Osteocyte (in vitro differentiated cells): Measurements from ENCODE around the gene SMG1. TPM values are rescaled to one million over a fixed set of nuclear protein-coding genes. Genes with fewer than 3 reads are reported as not detected.
"Not testable (repeated sequence)": the region's sequence is repeated elsewhere in the genome, so short reads cannot be mapped to it uniquely, and the experiment has no call there.

ENCODE experiments used
- DNase-seq: peaks from one replicate; pipeline ENCODE4 v3.0.0; 2021; ENCODE audit warnings: mixed read lengths; ENCODE audit not compliant: unreplicated experiment; ENCODE audit errors: extremely low spot score
- H3K27ac Mint-ChIP-seq: one replicate; pipeline ENCODE4 v1.8.0; 2021; ENCODE audit warnings: mild to moderate bottlenecking, mixed read lengths; ENCODE audit not compliant: unreplicated experiment
- H3K27me3 Mint-ChIP-seq: one replicate; pipeline ENCODE4 v1.8.0; 2021; ENCODE audit warnings: mixed read lengths; ENCODE audit not compliant: unreplicated experiment
- H3K36me3 Mint-ChIP-seq: one replicate; pipeline ENCODE4 v1.8.0; 2021; ENCODE audit warnings: mixed read lengths; ENCODE audit not compliant: unreplicated experiment
- H3K4me1 Mint-ChIP-seq: one replicate; pipeline ENCODE4 v1.8.0; 2021; ENCODE audit warnings: mixed read lengths; ENCODE audit not compliant: unreplicated experiment
- H3K4me3 Mint-ChIP-seq: one replicate; pipeline ENCODE4 v1.8.0; 2021; ENCODE audit warnings: mild to moderate bottlenecking, moderate library complexity, mixed read lengths; ENCODE audit not compliant: unreplicated experiment
- H3K9me3 Mint-ChIP-seq: one replicate; pipeline ENCODE4 v1.8.0; 2021; ENCODE audit warnings: mixed read lengths; ENCODE audit not compliant: unreplicated experiment
- CTCF ChIP-seq: fragments of 200-600 bp; sonication (generic); IDR thresholded peaks from 2 replicates; pipeline ENCODE4 v1.5.0; 2021; ENCODE audit warnings: antibody characterized with exemption, mild to moderate bottlenecking, moderate library complexity
- total RNA-seq: library from RNA; stranded (reverse); gene quantifications from 2 replicates; pipeline ENCODE4 v1.2.1, GENCODE V29; 2021

The SMG1 gene
- total RNA-seq, 1 donor from 2014 or later, result 77.9 TPM

DNA sequence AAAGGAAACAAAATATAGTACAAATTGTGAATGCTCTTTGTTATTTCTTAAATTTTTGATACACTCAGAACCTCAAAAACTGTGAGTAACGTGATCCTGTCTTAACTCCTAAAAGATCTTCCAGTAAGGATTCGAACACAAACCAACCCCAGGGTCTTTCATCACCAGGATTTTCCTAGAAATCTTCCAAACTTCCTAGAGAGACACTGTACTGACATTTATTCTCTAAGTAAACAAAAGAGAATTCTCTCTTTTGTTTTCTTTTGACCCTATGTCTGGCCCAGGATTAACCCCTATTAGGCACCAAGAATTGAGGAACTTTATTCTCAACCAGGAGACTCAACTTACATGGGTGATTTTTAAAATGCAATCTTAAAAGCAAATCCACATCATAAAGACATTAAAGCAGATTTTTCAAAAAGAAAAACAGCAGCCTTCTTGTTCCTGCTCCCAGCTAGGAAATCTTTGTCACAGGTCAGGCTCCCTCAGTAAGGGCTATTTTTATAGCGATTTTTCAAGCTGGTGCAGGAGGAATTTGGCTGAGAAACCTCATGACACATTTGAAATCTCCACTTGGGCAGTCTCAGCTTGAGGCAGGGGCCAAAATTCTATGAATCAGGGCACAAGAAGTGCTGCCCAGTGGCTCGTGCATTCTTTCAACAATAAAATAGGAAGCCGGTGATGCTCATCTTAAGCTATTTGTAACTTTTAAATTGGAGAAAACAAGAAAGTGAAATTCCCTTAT, 6.2 kb upstream of the SMG1 start:
- Mint-ChIP-seq H3K27me3 (peaks cover 9% of the 10 kb centered on the region), H3K27ac (peak overlapping the region; percentile 76), H3K4me3 (no peak overlapping the region), H3K36me3 (no peaks in the 10 kb centered on the region), H3K9me3 (no peaks in the 10 kb centered on the region), H3K4me1 (peaks cover 17% of the 10 kb centered on the region)
- no peak for DNase-seq
- no peak for TF ChIP-seq CTCF

- no peak overlapping the region for H3K4me3 Mint-ChIP-seq
- no peak for DNase-seq
- H3K27ac Mint-ChIP-seq, result no peak overlapping the region
- H3K4me1 Mint-ChIP-seq, result peaks cover 20% of the 10 kb centered on the region
- TF ChIP-seq CTCF, result no peak
- no peaks in the 10 kb centered on the region for H3K9me3 Mint-ChIP-seq
- peaks cover 3% of the 10 kb centered on the region for H3K27me3 Mint-ChIP-seq
- H3K36me3 Mint-ChIP-seq, result no peaks in the 10 kb centered on the region
Observed at GRCh38 chr16:18931756-18932155, 5.5 kb upstream of the SMG1 start.

DNA sequence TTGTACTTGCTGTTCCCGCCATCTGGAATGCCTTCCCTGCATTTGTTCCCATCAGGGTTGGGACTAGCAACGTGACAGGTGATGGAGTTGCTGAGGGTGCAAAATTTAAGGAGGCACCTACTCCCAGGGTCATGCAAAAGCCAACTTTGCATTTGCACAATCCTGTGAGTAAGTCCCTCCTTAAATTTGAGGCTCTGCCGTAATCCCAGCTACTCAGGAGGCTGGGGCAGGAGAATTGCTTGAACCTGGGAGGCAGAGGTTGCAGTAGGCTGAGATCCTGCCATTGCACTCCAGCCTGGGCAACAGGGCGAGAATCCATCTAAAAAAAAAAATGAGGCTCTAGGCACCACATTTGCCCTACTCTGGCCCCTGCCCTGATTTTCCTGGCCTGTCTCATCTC, 3.9 kb upstream of the SMG1 start:
- not testable (repeated sequence) for H3K9me3 Mint-ChIP-seq, H3K27ac Mint-ChIP-seq
- peaks cover 25% of the 10 kb centered on the region for H3K4me1 Mint-ChIP-seq

DNA sequence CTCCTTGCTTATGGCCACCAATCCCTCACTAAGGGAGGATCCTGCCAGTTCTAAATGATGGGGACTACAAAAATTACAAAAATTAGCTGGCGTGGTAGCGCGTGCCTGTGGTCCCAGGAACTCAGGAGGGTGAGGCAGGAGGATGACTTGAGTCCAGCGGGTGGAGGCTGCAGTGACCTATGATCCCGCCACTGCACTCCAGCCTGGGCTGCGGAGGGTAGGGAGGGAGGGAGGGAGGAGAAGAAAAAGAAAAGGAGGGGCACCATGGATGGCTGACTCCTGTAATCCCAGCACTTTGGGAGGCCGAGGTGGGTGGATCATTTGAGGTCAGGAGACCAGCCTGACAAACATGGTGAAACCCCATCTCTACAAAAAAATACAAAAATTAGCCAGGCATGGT, 1.9 kb upstream of the SMG1 start:
- not testable (repeated sequence) for H3K27me3 Mint-ChIP-seq, H3K4me3 Mint-ChIP-seq, H3K36me3 Mint-ChIP-seq, DNase-seq, H3K27ac Mint-ChIP-seq, H3K9me3 Mint-ChIP-seq
- H3K4me1 Mint-ChIP-seq, result peaks cover 38% of the 10 kb centered on the region

More for the DNA sequence above, 3.9 kb upstream of the SMG1 start:
- not testable (repeated sequence) for DNase-seq, H3K27me3 Mint-ChIP-seq, H3K36me3 Mint-ChIP-seq, H3K4me3 Mint-ChIP-seq

GRCh38 chr16:18925215-18925985, 808 bp downstream of the SMG1 start:
- peak overlapping the region; percentile 86 for H3K27ac Mint-ChIP-seq
- not testable (repeated sequence) for H3K27me3 Mint-ChIP-seq

DNA sequence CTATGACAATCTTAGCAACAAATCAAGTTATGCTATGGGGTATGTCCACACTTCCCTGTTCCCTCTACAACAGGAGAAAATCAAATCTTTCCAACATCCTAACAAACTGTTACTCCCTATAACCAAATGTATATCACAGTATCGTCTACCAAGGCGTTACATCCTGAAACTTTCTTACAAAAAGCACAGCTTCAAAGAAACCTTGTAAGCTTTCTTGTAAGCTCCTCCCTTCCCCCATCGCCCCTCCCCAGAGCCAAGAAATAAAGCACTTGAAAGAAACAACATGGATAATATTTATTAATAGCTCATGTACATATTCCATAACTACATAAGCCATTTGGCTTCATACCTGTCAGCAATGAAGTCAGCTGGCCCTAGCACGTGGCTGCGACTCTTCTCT, 2.3 kb downstream of the SMG1 start:
- not testable (repeated sequence) for H3K36me3 Mint-ChIP-seq, H3K27me3 Mint-ChIP-seq, DNase-seq, H3K27ac Mint-ChIP-seq, H3K9me3 Mint-ChIP-seq
- Mint-ChIP-seq H3K4me1 (peaks cover 33% of the 10 kb centered on the region), H3K4me3 (peak overlapping the region; percentile 51)

More at GRCh38 chr16:18925215-18925985, 808 bp downstream of the SMG1 start:
- Mint-ChIP-seq H3K4me3 (peak overlapping the region; percentile 91), H3K4me1 (peaks cover 30% of the 10 kb centered on the region)
- H3K9me3 Mint-ChIP-seq, H3K36me3 Mint-ChIP-seq: not testable (repeated sequence)
- peak; percentile 83 for DNase-seq

DNA sequence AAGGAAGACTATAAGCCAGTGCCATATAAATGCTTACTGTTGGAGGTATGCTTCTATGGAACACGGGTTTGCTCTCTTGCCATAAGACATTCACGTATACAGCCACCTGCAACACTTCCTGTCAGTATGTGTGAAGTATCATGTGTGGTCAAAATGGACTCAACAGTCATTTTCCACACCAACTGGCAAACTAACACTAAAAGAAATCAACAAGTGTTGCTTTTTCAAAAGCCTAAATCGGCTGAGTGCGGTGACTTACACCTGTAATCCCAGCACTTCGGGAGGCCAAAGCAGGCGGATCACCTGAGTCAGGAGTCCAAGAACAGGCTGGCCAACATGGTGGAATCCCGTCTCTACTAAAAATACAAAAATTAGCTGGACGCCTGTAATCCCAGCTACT, 3.1 kb downstream of the SMG1 start:
- H3K4me1 Mint-ChIP-seq, result peaks cover 33% of the 10 kb centered on the region
- not testable (repeated sequence) for H3K27me3 Mint-ChIP-seq, H3K36me3 Mint-ChIP-seq, H3K4me3 Mint-ChIP-seq, H3K27ac Mint-ChIP-seq, H3K9me3 Mint-ChIP-seq
- DNase-seq, result peak; percentile 23

GRCh38 chr16:18909585-18909984, 16.6 kb downstream of the SMG1 start:
- not testable (repeated sequence) for H3K4me3 Mint-ChIP-seq, H3K36me3 Mint-ChIP-seq, H3K9me3 Mint-ChIP-seq, H3K27me3 Mint-ChIP-seq, H3K27ac Mint-ChIP-seq, DNase-seq
- peaks cover 26% of the 10 kb centered on the region for H3K4me1 Mint-ChIP-seq

DNA sequence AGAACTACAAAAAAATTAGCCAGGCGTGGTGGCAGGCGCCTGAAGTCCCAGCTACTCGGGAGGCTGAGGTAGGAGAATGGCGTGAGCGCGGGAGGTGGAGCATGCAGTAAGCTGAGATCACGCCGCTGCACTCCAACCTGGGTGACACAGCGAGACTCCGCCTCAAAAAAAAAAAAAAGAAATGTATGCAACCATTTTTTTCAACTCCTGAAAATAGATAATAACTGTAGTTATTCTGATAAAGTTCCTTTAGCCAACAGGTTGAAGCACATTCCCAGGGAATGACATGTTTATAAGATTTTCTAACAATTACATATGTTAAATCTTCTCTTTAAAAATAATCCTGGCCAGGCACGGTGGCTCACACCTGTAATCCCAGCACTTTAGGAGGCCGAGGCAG, 17.5 kb downstream of the SMG1 start:
- H3K9me3 Mint-ChIP-seq, H3K36me3 Mint-ChIP-seq, DNase-seq, H3K27ac Mint-ChIP-seq, H3K4me3 Mint-ChIP-seq, H3K27me3 Mint-ChIP-seq: not testable (repeated sequence)
- peaks cover 26% of the 10 kb centered on the region for H3K4me1 Mint-ChIP-seq

DNA sequence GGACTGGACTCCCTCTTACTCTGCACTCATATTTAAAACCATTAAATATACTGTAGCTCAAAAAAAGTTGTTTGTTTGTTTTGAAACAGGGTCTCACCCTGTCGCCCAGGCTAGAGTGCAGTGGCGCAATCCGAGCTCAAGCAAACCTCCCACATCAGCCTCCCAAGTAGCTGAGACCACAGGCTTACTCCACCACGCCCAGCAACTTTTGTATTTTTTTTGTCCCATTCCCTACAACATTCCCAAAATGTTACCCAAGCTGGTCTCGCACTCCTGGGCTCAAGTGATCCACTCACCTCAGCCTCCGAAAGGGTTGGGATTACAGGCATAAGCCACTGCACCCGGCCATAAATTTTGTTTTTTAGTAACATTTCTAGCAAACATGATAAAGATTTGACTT, 23.4 kb downstream of the SMG1 start:
- not testable (repeated sequence) for H3K27me3 Mint-ChIP-seq, H3K36me3 Mint-ChIP-seq, H3K4me3 Mint-ChIP-seq, DNase-seq, H3K9me3 Mint-ChIP-seq, H3K27ac Mint-ChIP-seq
- peaks cover 32% of the 10 kb centered on the region for H3K4me1 Mint-ChIP-seq
